ENCODE measurements around the gene MAS1.

DNA sequence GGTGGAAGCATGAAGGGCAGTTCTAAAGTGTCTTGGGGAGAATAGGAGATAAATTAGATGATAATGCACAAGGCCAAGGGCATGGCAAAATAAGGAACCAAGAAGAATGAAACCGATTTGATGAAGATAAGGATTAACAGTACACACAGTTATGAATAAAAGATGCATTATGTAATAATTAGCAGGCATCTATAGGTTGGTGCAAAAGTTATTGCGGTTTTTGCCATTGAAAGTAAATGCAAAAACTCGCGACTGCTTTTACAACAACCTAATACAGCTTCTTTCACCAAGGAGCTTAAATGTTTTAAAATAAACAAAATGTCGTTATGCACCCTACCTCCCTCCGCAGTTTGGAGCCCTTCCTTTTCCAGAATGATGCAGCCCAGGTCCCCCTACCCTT, 29.0 kb downstream of the MAS1 start:
- TF ChIP-seq, protein P1, sequence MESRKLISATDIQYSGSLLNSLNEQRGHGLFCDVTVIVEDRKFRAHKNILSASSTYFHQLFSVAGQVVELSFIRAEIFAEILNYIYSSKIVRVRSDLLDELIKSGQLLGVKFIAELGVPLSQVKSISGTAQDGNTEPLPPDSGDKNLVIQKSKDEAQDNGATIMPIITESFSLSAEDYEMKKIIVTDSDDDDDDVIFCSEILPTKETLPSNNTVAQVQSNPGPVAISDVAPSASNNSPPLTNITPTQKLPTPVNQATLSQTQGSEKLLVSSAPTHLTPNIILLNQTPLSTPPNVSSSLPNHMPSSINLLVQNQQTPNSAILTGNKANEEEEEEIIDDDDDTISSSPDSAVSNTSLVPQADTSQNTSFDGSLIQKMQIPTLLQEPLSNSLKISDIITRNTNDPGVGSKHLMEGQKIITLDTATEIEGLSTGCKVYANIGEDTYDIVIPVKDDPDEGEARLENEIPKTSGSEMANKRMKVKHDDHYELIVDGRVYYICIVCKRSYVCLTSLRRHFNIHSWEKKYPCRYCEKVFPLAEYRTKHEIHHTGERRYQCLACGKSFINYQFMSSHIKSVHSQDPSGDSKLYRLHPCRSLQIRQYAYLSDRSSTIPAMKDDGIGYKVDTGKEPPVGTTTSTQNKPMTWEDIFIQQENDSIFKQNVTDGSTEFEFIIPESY (IDR thresholded peaks at IDR 0.05) = no peak
- TF ChIP-seq, protein P2, sequence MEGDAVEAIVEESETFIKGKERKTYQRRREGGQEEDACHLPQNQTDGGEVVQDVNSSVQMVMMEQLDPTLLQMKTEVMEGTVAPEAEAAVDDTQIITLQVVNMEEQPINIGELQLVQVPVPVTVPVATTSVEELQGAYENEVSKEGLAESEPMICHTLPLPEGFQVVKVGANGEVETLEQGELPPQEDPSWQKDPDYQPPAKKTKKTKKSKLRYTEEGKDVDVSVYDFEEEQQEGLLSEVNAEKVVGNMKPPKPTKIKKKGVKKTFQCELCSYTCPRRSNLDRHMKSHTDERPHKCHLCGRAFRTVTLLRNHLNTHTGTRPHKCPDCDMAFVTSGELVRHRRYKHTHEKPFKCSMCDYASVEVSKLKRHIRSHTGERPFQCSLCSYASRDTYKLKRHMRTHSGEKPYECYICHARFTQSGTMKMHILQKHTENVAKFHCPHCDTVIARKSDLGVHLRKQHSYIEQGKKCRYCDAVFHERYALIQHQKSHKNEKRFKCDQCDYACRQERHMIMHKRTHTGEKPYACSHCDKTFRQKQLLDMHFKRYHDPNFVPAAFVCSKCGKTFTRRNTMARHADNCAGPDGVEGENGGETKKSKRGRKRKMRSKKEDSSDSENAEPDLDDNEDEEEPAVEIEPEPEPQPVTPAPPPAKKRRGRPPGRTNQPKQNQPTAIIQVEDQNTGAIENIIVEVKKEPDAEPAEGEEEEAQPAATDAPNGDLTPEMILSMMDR (IDR thresholded peaks at IDR 0.05 in 2 of 3, conservative IDR thresholded peaks at IDR 0.05 in 1 of 3; ENCODE audit: control insufficient read depth in 2 of 3, extremely low read depth in 1 of 3, insufficient read depth in 1 of 3, low read depth in 3 of 3, low read length in 3 of 3) = no peak
- no peak for TF ChIP-seq GABPA (IDR thresholded peaks at IDR 0.05; ENCODE audit: low read depth)

Data from GM12878 (cell line).